GM12892 (cell line): Measurements from ENCODE around the gene ZNF396.

Source experiments
- DNase-seq: peaks from one replicate; pipeline ENCODE4 v3.0.0; 2011; ENCODE audit not compliant: insufficient read length
- FAIRE-seq: peaks from 2 replicates; lab custom pipeline; 2011; peaks lifted over from hg19 to GRCh38; lab: Jason Lieb, UNC
- POLR2A ChIP-seq: IDR thresholded peaks from 2 replicates; pipeline ENCODE4 v1.6.1; 2011; ENCODE audit warnings: low read depth, low read length, control low read depth
- POLR2AphosphoS5 ChIP-seq: IDR thresholded peaks from 2 replicates; pipeline ENCODE4 v1.6.1; 2011; ENCODE audit warnings: low read depth, low read length, control low read depth
- TAF1 ChIP-seq: IDR thresholded peaks from 2 replicates; pipeline ENCODE4 v1.6.1; 2011; ENCODE audit warnings: low read depth, mild to moderate bottlenecking, control low read depth, low read length, borderline replicate concordance

Gene ZNF396

DNA sequence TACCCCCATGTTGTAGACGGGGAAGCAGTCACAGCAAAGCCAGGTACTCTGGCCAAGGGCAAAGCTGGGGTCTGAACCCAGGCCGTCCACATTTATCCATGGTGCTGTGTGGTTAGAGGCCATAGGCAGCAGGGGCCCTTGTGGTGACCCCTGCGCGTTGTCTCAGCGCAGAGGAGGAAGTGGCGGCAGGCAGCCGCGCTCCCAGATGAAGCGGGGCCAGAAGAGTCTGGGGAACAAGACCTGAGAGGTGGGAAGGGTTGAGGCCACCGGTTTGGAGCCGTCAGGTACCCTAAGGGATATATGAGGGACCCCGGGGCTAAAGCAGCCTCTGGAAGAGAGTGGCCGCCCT, 770 bp downstream of the ZNF396 start:
- DNase-seq (peak; percentile 33), FAIRE-seq (no peak)
- TF ChIP-seq POLR2A = no peak
- no peak for TF ChIP-seq TAF1
- TF ChIP-seq POLR2AphosphoS5 = no peak

DNA sequence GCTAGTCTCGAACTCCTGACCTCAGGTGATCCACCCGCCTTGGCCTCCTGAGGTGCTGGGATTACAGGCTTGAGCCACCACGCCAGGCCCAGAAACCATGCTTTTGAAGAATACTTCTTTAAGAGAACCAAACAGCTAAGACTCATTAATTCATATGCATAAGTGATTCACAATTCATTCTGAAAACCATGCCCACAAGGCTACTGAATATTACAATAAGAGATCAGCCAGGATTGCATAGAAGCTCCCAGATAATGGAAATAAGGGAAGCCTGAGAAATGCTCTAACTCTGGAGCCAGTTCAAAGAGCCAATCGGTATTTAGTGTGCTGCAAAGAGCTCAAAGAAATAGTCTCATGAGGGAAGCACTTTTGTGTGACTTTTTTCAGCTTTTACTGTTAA, 2.4 kb downstream of the ZNF396 start:
- DNase-seq (no peak), FAIRE-seq (no peak)
- TF ChIP-seq POLR2AphosphoS5 (no peak), POLR2A (no peak), TAF1 (no peak)

DNA sequence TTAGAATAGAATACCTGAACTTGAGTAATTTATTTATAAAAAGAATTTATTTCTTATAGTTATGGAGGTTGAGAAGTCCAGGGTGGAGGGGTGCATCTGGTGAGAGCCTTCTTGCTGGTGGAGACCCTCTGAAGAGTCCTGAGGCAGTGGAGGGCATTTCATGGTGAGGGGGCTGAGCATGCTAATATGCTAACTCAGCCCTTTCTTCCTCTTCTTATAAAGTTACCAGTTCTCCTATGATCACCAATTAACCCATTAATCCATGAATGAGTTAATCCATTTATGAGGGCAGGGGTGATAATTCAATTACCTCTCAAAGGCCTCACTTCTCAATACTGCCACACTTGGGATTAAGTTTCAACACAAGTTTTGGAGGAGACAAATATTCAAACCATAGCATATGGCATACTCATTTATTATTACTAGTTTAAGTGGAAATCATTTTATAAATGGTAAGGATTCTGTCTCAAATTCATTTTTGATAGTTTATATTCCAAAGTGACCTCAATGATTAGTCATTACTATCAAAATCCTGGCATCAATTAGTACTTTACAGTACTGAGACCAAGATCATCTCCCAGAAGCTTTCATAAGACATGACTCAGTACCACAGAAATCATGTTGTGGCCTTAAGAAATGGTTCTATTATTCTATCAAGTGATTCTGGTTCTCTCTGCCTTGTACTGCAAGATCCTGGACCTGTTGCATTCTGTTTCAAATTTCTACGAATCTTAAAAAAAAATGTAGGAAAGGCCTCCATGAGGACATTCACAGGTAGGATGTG, 5.5 kb downstream of the ZNF396 start:
- FAIRE-seq (no peak), DNase-seq (no peak)
- TF ChIP-seq POLR2A = no peak
- TF ChIP-seq POLR2AphosphoS5 = no peak
- TF ChIP-seq TAF1 = no peak

DNA sequence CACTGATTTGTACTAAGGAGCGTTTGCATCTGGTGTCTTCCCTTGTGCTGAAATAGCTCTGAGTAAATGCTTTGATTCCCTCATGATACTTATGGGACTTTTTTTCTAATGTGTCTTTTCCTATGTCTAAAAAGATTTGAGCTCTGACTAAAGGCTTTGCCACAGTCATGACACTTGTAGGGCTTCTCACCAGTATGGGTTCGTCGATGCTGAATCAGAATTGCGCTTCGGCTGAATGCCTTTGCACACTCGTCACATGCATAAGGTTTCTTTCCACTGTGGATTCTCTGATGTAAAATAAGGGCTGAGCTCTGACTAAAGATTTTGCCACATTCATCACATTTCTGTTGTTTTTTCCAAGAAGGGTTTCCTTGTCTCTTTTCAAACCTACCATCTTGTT, 8.0 kb downstream of the ZNF396 start:
- no peak for TF ChIP-seq TAF1
- TF ChIP-seq POLR2AphosphoS5 = no peak
- no peak for FAIRE-seq
- no peak for DNase-seq

DNA sequence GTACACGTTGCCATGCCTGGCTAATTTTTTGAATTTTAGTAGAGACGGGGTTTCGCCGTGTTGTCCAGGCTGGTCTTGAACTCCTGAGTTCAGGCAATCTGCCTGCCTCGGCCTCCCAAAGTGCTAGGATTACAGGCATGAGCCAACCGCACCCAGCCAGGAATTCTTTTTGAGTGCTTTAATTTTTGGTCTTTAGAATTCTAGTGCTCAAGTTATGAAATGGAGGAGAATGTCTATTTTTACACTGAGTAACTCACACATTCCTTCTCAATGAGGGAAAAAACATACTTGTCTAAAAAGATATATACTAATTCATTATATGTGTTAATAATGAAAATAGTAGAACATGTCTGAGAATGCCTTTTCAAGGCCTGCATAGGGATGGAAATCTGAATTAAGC, 8.5 kb downstream of the ZNF396 start:
- DNase-seq = no peak
- TF ChIP-seq TAF1 (no peak), POLR2AphosphoS5 (no peak), POLR2A (no peak)
- FAIRE-seq = no peak

DNA sequence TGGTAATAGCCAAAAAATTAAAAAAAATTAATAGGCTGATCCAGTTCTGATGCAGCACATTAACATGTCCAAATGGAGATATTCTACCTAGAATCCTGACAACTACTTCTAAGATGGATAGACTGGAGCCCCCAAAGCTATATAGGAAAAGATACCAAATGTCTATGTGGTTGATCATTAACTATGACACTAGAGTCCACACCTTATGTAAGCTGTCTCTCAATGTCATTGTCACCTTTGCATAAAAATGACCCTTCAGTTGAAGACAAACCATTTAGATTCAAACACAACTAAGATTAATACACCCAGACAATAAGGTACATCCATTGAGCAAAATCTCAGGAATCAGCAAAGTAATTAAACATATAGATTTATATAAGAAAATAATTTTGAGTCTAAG, 14.6 kb downstream of the ZNF396 start:
- FAIRE-seq (no peak), DNase-seq (no peak)
- TF ChIP-seq TAF1 = no peak
- TF ChIP-seq POLR2AphosphoS5 = no peak
- no peak for TF ChIP-seq POLR2A

DNA sequence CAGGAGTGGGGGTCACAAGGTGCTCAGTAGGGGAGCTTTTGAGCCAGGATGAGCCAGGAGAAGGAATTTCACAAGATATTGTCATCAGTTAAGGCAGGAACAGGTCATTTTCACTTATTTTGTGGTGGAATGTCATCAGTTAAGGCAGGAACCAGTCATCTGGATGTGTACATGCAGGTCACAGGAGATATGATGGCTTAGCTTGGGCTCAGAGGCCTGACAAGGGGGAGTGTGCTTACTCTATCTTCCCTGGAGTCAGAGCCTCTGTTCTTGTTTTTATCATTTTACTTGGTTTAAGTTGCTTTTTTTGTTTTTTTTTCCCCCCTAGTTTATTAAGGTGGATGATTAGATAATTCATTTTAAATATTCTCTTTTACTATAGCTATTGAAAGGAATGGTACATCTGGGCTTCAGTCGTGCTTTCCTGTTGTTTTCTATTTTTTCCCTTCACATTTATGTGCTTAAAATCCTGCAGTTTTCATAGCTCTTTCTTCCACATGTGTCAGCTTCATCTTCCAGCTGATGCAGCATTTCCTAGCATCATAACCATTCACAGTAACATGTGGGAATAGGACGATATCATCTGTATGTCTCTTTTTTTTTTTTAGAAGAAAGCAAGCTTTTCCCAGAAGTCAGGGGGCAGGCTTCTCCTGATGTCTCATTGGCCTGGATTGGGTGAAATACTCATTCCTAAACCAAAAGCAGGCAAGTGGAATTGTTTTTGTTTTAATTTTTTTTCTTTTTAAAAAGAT, 15.4 kb downstream of the ZNF396 start:
- TF ChIP-seq POLR2A (no peak), TAF1 (no peak)
- FAIRE-seq (no peak), DNase-seq (no peak)

DNA sequence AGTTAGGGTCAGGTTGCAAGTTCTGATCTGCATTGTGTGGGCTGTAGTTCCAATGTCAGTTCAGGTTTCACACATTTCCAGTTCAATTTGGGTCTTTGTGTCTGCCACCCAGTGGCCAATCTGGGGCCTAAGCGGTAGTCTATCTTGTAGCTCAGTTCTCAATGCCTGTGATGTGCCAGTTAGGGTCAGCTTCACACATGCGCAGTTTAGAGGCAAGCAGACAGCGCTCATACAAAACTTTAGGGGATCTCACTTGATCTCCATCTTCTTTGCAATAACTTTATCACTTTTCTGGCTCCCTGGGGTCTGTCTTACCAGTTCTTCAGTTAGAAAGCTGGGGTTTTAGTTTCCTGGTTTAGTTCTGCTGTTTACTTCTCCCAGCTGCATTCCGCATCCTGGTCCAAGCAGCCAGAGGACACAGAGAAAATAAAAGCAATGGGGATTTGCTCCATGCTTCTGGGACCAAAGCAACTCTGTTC, 22.0 kb downstream of the ZNF396 start:
- FAIRE-seq (peak; percentile 69), DNase-seq (peak; percentile 21)
- TF ChIP-seq TAF1 (no peak), POLR2AphosphoS5 (no peak), POLR2A (no peak)

DNA sequence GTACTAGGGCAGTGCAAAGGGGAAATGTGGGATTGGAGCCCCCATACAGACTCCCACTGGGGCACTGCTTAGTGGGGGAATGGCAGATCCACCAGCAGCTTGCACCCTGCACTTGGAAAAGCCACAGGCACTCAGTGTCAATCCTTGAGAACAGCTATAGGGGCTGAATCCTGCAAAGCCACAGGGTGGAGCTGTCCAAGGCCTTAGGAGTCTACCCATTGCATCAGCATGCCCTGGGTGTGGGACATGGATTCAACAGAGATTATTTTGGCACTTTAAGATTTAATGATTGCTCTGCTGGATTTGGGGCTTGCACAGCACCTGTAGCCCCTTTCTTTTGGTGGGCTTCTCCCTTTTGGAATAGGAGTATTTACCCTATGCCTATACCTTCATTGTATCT, 24.4 kb downstream of the ZNF396 start:
- DNase-seq (no peak), FAIRE-seq (no peak)
- TF ChIP-seq POLR2AphosphoS5 (no peak), POLR2A (no peak), TAF1 (no peak)

DNA sequence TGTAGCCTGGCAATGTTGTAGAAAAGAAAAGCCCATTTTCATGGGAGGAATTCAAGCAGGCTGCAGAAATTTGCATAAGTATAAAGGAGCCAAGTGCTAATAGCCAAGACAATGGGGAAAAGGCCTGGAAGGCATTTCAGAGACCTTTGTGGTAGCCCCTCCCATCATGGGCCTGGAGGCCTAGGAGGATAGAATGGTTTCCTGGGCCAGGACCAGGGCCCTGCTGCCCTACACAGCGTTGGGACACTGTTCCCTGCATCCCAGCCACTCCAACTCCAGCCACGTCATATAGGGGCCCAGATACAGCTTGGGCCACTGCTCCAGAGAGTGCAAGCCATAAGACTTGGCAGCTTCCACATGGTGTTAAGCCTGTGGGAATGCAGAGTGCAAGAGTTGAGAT, 24.9 kb downstream of the ZNF396 start:
- DNase-seq (no peak), FAIRE-seq (no peak)
- TF ChIP-seq POLR2A = no peak
- no peak for TF ChIP-seq TAF1
- TF ChIP-seq POLR2AphosphoS5 = no peak

DNA sequence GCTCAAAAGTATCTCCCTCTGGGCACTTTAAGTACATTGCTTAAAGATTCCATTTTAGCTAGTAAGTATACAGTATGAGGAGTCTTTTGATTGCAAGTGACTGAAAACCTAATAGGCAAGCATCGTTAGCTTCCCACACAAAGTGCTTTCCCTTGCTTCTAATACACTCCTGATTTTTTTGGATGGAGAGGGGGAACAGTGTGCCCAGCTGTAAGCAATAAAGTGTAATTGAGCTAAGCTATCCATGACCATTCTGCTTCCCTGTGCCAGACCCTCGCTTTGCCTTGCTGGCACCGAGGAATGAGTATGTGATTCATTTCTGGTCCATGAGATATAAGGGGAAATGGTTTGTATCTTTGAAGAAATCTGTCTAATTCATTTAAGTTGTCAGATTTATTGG, 29.1 kb downstream of the ZNF396 start:
- TF ChIP-seq TAF1 (no peak), POLR2AphosphoS5 (no peak)
- DNase-seq (no peak), FAIRE-seq (no peak)

DNA sequence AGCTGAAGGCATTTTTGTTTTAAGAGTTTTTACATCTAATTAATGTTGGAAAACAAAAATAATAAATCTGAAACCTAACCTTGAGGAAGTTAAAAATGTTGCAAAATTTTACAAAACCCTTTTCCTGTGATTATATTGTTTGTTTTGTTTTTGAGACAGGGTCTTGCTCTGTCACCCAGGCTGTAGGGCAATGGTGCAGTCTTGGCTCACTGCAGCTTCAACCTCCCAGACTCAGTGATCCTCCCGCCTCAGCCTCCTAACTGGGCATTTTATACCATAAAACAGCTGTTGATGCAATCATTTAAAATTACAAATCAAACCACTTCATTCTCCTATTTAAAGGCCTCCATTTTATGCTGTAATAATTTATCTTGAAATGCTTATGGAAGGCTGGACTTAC, 31.2 kb downstream of the ZNF396 start:
- FAIRE-seq = no peak
- no peak for TF ChIP-seq POLR2A
- TF ChIP-seq POLR2AphosphoS5 = no peak
- no peak for TF ChIP-seq TAF1
- DNase-seq = no peak
